ENCODE results near the gene RUFY2.

Gene RUFY2

GRCh38 chr10:68340358-68341080, 66.6 kb downstream of the RUFY2 start:
- H3K4me3 ChIP-seq (ENCODE audit: low read depth, low read length), result no peak overlapping the region
- TF ChIP-seq MYC (IDR thresholded peaks at IDR 0.05; ENCODE audit: low read depth, low read length), result no peak
- DNase-seq (ENCODE audit: low read depth), result no peak

- TF ChIP-seq MAX (IDR thresholded peaks at IDR 0.05; ENCODE audit: low read depth, low read length) (no peak), CTCF (IDR thresholded peaks at IDR 0.05; ENCODE audit: low read depth, low read length) (no peak), MYC (IDR thresholded peaks at IDR 0.05; ENCODE audit: low read depth, low read length) (no peak), POLR2A (IDR thresholded peaks at IDR 0.05; ENCODE audit: extremely low read depth, insufficient read length) (no peak)
- peak overlapping the region; percentile 89 for H3K4me3 ChIP-seq (ENCODE audit: low read depth, low read length)
- DNase-seq (ENCODE audit: low read depth), result no peak
Measured at GRCh38 chr10:68336754-68337351, 70.2 kb downstream of the RUFY2 start.

GRCh38 chr10:68334672-68335467, 72.2 kb downstream of the RUFY2 start:
- TF ChIP-seq MAX (IDR thresholded peaks at IDR 0.05; ENCODE audit: low read depth, low read length) (no peak), MYC (IDR thresholded peaks at IDR 0.05; ENCODE audit: low read depth, low read length) (no peak), CTCF (IDR thresholded peaks at IDR 0.05; ENCODE audit: low read depth, low read length) (no peak), POLR2A (IDR thresholded peaks at IDR 0.05; ENCODE audit: extremely low read depth, insufficient read length) (no peak)
- DNase-seq (ENCODE audit: low read depth), result no peak
- peak overlapping the region; percentile 89 for H3K4me3 ChIP-seq (ENCODE audit: low read depth, low read length)

- TF ChIP-seq MAX (IDR thresholded peaks at IDR 0.05; ENCODE audit: low read depth, low read length) (peak; percentile 81), POLR2A (IDR thresholded peaks at IDR 0.05; ENCODE audit: extremely low read depth, insufficient read length) (no peak), MYC (IDR thresholded peaks at IDR 0.05; ENCODE audit: low read depth, low read length) (no peak; the same call in 1 of the 2 replicates), CTCF (IDR thresholded peaks at IDR 0.05; ENCODE audit: low read depth, low read length) (no peak)
- H3K4me3 ChIP-seq (ENCODE audit: low read depth, low read length), result peak overlapping the region; percentile 89
- no peak for DNase-seq (ENCODE audit: low read depth)
Measured at GRCh38 chr10:68333440-68334431, 73.3 kb downstream of the RUFY2 start.

GRCh38 chr10:68333058-68333395, 74.0 kb downstream of the RUFY2 start:
- DNase-seq (ENCODE audit: low read depth), result no peak
- TF ChIP-seq MAX (IDR thresholded peaks at IDR 0.05; ENCODE audit: low read depth, low read length), result no peak
- TF ChIP-seq MYC (IDR thresholded peaks at IDR 0.05; ENCODE audit: low read depth, low read length), result no peak
- no peak for TF ChIP-seq POLR2A (IDR thresholded peaks at IDR 0.05; ENCODE audit: extremely low read depth, insufficient read length)
- no peak for TF ChIP-seq CTCF (IDR thresholded peaks at IDR 0.05; ENCODE audit: low read depth, low read length)
- peak overlapping the region; percentile 89 for H3K4me3 ChIP-seq (ENCODE audit: low read depth, low read length)

All from NB4 (cell line).